ENCODE measurements around the gene LRRK1.

Gene LRRK1

DNA sequence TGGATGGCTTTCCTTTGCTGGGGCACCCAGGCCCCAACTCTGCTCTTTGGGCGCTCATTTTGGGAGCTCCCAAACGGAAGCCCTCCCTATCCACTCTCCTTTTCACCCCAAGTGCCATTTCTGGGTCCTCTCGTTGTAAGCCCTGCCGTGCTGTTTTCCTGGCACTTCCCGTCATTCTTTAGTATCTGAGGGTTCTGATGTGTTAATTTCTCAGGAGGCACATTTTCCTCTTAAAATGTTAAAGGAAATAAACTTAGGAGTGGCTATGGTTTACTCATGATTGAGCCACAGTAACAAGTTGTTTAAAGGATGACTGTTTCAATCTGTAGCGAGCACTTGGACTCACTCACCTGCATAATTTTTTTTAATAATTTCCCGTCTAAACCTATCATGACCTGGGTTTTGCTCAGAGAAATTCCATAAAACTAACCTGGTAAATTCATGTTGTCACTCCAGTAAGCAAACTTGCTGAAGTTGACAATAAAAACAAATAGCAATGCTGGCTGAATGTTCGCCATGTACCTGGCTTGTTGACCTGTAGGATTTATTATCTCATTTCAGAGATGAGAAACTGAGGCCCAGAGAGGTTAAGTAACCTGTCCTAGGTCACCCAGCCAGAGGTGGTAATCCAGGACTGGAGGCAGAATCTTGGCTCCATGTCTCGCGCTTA is 29.0 kb upstream of the LRRK1 start:
- DNase-seq: no peak

DNA sequence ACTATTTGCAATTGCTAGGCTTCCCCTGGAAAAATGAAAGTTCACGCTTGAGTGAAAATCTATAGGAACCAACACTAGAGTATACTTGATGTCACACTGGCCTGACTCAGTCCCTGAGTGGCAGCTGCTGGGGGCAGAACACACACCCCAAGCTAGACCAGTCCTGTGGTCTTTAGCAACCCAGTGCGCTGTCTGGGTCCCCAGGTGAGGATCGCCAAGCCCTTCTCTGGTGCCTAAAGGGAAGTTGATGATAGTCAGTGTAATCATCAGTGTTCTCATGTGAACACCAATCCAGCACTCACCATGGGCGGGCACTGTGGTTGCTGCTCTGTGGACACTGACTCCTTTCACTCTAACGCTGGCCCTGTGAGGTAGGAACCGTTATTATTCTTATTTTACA is 28.3 kb upstream of the LRRK1 start:
- DNase-seq: no peak

DNA sequence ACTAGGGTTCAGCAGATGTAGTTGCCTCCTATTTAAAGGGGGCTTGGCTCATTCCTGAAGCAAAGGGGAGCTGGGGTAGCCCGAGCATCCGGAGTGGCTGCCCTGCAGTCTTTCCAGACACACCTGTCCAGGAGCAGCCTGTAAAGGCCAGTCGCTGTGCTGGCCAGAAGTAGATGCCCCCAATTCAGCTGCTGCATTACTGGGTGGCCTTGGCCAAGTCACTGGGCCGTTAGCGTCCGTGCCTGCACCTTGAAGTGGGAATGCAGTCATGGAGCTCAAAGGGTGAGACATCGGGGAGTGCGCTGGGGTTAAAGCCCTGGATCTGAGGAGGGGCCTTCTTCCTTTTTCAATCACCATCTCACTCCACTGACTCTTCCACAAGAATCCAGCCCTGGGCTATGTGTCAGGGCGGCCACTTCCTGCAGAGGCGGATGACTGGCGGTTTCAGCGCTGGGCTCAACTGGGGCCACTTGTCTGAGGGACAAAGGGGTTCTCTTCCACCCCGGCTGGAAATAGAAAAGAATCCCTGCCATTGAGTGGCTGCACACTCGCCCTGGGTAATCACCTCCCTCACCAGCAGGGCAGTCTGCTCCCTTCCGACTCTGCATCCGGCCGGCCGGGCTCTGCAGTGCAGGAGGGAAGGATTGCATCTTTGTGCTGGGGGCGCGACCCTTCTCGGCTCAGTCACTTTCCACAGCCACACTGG is 27.7 kb upstream of the LRRK1 start:
- DNase-seq: peak in 31 of 56 donors; percentile 7 to 62 (median 25)

DNA sequence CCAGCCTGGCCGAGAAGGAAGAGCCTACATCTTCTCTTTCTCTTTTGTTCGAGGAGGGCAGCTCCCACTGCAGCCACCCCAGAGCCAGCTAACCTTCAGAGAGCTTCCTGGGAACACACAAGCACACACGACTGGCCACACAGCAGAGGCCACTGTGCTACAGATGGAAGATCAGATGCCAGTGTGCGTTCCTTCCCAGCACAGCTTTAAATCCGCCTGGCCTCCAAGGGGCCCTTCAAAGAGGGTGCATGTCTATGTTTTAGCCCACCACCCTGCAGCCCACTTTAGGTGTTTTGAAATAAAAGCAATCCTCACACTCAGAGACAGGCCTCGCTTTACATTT is 27.2 kb upstream of the LRRK1 start:
- DNase-seq: no peak

DNA sequence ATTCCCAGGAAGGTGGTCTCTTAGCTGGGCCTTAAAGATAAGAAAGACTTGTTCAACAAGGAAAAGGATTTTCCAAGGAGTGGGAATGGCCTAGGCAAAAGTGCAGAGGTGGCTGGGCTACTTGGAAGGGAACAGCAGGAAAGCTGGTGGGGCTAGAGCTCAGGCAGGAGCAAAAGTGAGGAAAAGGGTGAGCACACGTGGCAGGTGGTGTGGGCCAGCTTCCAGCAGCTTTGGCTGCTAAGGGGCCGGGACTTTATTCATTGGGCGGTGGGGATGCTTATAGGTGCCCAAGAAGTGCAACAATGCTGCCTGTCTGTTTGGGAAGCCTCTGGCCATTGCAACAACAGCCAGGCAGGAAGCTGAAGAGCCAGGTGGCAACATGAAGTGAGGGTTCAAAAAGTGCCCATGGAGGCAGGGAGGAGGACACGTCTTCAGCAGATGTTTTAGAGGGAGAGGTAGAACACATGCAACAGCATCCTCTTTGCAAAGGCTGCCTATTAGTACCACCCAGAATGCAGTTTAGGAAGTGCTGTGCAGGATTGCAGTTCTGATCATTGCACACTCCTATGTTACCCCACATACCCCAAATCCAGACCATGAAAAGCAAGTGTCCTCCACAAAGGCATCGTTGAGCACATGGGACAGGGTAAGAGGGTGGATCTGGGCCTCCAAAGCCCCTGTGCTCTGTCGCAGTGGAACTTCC is 25.7 kb upstream of the LRRK1 start:
- DNase-seq: no peak

DNA sequence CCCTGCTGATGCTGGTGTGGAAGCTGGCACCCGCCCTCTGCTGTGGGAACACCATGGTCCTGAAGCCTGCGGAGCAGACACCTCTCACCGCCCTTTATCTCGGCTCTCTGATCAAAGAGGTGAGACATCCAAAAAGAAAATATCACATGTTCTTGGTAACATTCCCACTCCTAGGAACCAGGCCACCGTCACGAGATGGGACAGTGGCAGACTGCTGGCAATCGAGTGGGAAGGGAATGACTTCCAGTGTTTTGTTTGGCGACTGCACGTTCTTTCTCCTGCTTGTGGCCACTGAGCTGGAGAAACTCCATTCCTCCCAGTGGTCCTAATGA is 25.2 kb upstream of the LRRK1 start:
- DNase-seq: no peak

DNA sequence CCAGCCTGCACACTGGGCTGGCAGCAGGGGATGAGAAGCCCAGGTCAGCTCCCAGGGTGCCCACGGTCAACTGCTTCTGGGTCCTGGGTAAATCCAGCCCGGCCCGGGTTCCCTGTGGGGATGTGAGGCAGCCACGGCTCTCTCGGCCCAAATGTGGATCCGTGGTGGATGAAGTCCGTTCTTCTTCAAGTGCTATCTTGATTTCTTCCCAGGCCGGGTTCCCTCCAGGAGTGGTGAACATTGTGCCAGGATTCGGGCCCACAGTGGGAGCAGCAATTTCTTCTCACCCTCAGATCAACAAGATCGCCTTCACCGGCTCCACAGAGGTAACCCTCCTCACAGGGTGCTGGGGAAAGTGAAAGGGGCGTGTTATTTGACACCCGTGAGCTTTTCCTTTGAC is 23.4 kb upstream of the LRRK1 start:
- DNase-seq: no peak

DNA sequence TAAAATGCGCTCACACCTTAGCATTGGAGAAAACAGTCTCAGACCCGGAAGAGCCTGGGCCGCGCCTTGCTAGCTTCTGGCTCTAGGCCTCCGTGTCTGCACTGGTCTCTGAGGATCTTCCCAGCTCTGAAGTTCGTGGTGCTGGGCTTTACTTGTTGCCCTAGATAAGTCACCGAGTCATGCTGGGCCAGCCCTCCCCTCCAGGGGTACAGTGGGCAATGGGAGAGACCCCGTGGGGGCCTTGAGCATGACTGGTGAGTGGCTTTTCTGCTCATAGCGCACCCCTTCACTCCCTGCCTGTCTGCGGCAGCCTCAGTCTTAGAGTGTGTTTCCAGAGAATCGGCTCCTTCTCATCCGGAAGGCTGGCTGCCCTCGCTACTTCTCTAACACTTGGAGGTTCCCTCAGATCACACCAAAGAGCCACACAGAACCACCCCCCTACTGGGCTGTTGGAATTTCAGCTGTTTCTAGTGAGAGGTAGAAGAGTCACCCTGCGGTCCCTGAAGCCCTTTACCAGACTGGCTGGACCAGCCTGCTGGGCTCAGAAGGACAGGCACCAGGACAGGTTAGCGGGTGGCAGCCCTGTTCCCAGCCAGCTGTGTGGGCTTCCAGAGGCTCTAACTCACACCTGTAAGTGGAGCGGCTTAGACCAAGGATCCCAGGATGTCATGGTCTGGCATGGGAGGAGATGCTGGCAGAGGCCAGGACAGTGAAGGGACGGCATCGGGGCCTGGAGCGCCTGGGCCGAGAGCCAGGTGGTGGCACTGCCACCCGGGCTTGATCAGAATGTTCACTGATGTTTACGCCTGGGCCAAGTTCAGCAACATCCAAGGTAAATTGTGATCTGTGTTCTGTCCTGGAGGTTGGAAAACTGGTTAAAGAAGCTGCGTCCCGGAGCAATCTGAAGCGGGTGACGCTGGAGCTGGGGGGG is 21.7 kb upstream of the LRRK1 start:
- no peak for DNase-seq

DNA sequence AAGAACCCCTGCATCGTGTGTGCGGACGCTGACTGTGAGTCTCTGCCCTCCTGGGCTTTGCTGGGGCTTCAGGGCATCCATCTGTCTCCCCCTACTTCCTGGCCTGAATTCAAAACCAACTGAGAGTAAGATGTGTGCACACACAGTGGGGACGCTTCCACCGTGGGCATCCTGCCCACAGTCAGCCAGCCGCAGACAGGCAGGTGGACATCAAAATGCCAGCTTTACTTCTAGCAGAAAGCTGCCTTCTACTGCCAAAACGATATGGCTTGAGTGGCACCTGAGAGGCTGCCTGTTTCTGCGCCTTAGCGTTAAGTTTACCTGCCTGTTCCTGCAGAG is 21.0 kb upstream of the LRRK1 start:
- DNase-seq: no peak

DNA sequence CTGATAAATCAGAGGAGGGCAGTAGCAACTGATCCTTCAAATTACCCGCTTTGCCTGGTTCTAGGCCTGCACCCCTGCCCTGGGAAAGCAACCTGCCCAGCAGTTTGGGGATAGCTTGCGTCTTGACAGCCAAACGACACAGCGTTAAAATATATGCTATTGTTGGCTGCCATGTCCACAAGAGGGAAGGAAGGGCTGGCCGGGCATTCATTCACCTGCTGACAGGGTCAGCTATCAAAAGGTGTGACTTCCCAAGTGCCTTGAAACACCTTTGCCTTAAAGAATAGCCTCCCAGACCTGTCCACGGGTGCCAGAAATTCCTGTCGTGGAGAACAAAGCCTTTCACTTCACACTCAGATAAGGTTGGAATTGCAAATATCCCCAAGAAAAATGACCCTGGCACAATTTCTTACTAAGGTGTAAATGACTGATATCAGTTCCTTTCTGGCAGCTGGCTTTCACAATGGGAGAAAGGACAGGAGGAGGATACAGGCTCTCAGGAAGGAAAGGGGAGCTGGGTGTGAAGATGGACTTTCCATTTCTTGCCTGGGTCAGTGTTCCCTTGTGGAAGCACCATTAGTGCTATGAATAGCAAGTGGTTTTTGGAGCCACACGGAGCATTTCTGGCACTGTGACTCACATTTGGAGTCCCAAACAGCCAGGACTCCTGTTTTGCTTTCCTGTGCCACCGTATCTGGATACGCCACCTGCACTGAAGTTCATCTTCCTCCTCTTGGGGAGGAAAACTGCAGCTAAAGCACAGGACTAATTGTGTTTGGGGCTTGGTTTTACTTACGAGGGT is 20.3 kb upstream of the LRRK1 start:
- no peak for DNase-seq

DNA sequence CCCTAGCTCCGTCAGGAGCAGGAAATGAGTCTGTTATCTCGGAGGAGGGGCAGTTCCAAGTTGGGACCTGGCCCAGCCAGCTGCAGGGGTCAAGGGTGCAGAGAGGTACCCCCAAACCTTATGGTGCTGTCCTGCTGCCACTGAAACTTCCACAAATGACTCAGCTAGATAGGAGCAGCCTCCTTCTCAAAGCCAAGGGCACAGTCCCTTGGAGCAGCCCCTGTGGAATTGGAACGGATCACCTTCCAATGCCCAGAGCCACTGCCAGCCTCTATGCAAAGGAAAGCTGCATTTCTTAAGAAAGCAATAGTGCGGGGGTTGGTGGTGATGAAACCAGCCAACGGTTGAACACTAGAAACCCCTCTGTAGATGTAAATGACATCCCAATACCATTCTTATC is 19.6 kb upstream of the LRRK1 start:
- no peak for DNase-seq

DNA sequence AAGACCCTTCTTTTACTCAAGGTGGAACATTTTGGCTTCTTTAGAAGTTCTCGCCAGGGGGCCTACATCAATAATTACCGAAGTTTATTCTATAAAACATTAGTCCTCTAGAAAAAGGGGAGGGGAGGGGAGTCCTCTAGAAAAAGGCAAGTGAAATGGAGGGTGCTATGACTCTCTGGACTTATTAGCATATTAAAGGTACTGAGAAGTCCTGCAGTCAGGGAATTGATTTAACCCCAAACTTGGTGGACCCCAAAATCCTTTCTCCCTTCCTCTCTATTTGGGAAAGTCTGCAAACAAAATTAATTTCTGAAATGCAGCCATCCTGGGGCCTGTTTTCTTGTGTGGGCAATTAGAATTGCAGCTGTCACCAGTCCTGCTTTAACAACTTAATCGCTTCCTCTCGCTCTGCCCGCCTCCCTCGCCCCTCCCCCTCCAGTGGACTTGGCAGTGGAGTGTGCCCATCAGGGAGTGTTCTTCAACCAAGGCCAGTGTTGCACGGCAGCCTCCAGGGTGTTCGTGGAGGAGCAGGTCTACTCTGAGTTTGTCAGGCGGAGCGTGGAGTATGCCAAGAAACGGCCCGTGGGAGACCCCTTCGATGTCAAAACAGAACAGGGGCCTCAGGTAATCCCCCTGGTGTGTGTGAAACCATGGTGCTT is 18.9 kb upstream of the LRRK1 start:
- no peak for DNase-seq

DNA sequence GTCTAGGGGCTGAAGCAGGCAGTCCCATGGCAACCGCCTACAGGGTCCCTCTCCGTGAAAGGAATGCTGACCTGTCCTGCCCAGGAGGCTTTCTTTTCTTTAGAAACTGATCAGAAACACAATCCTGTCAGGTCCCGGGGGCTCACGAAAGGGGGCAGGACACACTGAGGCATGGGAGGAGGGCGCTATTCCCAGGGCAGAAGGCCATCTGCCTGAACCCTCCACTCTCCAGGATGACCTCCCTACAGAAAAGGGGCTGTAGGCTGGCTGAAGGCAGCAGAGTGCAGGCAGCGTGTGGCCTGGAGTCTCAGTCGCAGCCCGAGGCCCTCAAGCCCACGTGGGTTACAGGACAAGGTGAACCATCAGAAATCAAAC is 18.4 kb upstream of the LRRK1 start:
- no peak for DNase-seq

DNA sequence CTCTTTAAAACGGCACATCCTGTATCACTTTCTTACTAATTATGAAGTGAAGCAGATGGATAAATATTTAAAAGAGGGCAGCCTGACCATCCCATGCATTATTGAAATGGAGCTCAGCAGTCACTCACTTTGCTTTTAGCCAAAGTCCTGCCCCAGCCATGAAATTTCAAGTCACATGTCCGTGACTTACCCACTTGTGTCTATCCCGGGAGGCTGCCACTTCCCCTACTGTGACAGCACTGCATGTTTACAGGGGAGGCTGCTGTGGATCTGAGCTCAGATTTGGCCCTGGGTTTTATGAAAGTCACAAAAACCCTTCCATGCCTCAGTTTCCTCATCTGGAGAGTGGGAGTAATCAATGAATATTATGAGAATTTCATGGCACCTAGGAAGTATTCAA is 17.9 kb upstream of the LRRK1 start:
- DNase-seq: no peak

DNA sequence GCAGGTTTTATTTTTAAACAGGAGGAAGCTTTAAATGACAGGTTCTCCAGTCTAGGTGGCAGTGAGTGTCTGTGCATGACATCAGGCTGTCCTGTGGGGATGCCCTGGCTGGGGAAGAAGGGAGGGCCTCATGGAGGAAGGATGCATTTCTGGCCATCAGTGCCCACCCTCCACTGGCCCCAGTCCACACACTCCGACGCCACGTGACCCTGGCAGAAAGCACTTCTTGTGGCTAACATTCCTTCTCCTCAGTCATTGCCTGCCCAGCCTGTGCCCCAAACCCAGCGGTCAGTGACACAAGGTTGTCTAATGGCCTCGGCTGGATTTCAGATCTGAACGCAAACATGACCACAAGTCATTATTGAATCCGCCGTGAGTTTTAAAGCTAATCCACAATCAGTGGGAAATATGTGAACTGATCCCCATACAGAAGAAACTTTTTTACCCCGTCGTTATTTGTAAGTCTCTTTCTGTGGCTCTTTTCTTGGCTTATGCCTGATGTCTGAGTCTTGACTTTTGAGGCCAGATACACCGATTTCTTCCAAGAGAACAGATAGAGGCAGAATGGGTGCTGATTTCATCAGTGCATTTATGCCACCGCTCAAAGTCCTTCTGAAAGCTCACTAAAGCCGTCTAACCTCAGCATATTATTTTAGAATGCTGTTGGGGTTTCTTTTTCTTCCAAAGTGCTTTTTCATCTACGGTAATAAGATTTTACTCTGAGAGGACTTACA is 17.3 kb upstream of the LRRK1 start:
- DNase-seq: no peak

DNA sequence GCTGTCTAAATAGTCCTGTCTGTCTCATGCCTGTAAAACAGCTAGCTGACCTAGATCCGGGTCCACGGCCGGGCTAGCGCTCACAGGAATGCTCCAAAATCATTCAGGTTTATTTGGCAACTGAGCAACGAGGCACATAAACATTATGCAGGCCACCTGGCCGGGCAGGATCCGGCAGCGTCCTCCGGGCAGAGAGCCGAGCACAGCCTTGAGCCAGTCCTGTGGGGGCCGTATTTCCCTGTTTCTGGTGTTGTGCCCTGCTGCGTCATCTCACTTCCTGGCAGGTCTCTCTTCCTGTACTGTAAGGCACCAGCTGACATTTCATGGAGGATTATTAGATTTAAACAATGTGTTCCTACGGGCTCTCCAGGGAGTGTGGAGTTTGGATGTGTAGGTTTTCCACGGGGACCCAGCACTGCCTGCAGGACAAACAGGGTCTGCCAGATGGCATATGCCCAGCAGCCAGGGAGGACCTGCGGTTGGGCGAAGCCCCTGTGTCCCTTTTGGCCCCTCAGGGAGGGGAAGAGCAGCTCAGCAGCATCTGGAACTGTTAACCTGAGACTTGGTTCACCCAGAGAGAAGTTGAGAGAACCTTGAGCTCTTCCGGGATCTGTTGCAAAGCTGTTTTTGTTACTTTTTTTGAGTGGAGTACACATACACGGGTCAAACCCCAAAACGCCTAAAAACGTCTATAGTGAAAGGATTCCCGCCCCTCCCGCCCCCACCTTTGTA is 16.6 kb upstream of the LRRK1 start:
- DNase-seq: peak in 5 of 56 donors; percentile 5 to 27 (median 23)

DNA sequence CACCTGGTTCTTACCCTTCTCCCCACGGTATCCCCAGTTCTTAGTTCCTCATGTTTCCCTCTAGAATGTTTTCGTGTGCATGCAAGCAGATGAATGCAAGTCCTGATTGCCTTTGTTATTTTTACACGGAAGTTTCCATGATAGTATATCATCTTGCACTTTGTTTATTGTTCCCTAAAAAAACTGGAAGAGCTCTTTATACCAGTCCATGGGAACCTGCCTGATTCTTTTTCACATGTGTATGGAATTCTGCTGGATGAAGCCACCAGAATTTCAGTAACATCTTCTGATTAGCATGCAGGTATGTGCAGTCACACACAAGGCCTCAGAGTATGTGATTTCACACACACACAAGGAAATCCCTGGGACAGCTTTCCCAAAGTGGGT is 16.0 kb upstream of the LRRK1 start:
- no peak for DNase-seq

DNA sequence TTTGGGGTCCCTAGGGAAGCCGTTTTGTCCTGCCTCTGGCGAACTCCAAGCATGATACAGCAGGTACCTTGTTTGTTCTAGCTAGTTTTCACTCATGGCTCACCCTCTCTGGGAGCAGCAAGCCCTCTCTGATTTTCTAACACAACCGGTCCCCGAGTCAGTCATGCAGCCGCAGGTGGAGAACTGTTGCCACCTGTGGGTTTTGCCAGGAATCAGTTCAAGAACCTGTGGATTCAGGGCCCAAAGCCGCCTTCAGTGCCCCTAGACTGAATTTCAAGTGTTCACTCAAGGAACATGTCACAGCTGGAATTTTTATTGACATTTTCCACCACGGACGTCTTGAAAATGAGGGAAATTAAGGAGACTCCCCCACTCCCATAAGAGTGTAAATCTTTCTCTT is 13.3 kb upstream of the LRRK1 start:
- DNase-seq: no peak

DNA sequence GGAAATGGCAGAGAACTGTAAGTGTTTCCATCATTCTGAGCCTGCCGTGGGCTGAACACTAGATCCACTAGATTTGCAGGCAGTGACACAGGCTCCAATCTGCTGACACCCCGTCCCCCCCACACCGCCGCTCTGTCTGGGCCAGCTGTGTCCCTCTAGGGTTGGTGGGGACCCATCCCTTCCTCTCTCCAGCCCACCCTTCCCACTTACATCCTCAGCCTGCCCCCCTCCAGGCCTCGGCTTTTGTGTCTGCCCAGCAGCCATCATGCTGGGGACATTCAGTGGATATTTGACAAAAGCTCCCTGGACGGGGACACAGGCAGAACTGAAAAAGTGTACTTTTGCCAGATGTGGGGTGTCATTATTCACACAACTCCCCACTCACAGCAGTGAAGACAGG is 10.7 kb upstream of the LRRK1 start:
- no peak for DNase-seq

Measured in amygdala (tissue), 56 donors.